Naive thymus-derived CD4-positive, alpha-beta T cell (primary cell): ENCODE results near the gene AK6. TPM values are rescaled to one million over a fixed set of nuclear protein-coding genes. Genes with fewer than 3 reads are reported as not detected.
A peak's percentile ranks its signal among the peaks of the same experiment; 100 is the strongest.
"Not testable (repeated sequence)": the region's sequence is repeated elsewhere in the genome, so short reads cannot be mapped to it uniquely, and the experiment has no call there.

ENCODE experiments used
- ATAC-seq: fragments of 150-1000 bp; cut with Tn5 transposase; 2 replicates; pipeline ENCODE4 v1.10.0; 2021; ENCODE audit warnings: mild to moderate bottlenecking, moderate library complexity
- CTCF ChIA-PET: fragments of 350-600 bp; sonication (Branson Sonifier 250); formaldehyde crosslinking; loops from one replicate; lab custom pipeline; 2021; ENCODE audit warnings: antibody characterized with exemption; lab: Charles Lee
- POLR2A ChIA-PET: fragments of 350-600 bp; sonication (Branson Sonifier 250); formaldehyde crosslinking; loops from one replicate; lab custom pipeline; 2021; ENCODE audit warnings: antibody characterized with exemption, inconsistent platforms; lab: Charles Lee
- DNase-seq, 9 donors: peaks; one replicate each; pipeline versions ENCODE4 v3.0.0 to v3.0.0-alpha.2; 2020 to 2022; ENCODE audit warnings: mixed read lengths in 1 of 9
- H3K27ac ChIP-seq: one replicate; pipeline ENCODE4 v1.7.0; 2013; ENCODE audit warnings: mild to moderate bottlenecking, low read depth, low read length, moderate library complexity
- H3K27me3 ChIP-seq, 2 donors: one replicate each; pipeline ENCODE4 v1.7.0; 2013; ENCODE audit warnings: low read length in 2 of 2, mild to moderate bottlenecking in 2 of 2, moderate library complexity in 2 of 2; ENCODE audit not compliant: control insufficient read depth in 2 of 2, insufficient read depth in 2 of 2
- H3K36me3 ChIP-seq, 3 experiments: 1 replicate in 2 of 3; 2 replicates in 1 of 3; pipeline ENCODE4 v1.7.0; 2013; ENCODE audit warnings: low read length in 3 of 3, mild to moderate bottlenecking in 3 of 3, moderate library complexity in 1 of 3; ENCODE audit not compliant: insufficient read depth in 3 of 3, control insufficient read depth in 2 of 3
- H3K4me1 ChIP-seq, 2 donors: one replicate each; pipeline ENCODE4 v1.7.0; 2013; ENCODE audit warnings: low read length in 2 of 2, mild to moderate bottlenecking in 2 of 2, moderate library complexity in 1 of 2; ENCODE audit not compliant: control insufficient read depth in 2 of 2, insufficient read depth in 2 of 2
- H3K4me3 ChIP-seq: 2 replicates; pipeline ENCODE4 v1.7.0; 2013; ENCODE audit warnings: mild to moderate bottlenecking, low read length
- H3K9me3 ChIP-seq, 3 experiments: 1 replicate in 2 of 3; 2 replicates in 1 of 3; pipeline ENCODE4 v1.7.0; 2013; ENCODE audit warnings: low read length in 3 of 3; ENCODE audit not compliant: control insufficient read depth in 2 of 3
- H3K27ac Mint-ChIP-seq, 9 donors: one replicate each; pipeline ENCODE4 v1.8.0; 2020 to 2022; ENCODE audit warnings: mixed read lengths in 9 of 9, mild to moderate bottlenecking in 8 of 9, moderate library complexity in 5 of 9, inconsistent platforms in 2 of 9
- H3K27me3 Mint-ChIP-seq, 5 donors: one replicate each; pipeline ENCODE4 v1.8.0; 2021 to 2022; ENCODE audit warnings: mixed read lengths in 5 of 5, mild to moderate bottlenecking in 1 of 5
- H3K36me3 Mint-ChIP-seq, 5 donors: one replicate each; pipeline ENCODE4 v1.8.0; 2020 to 2022; ENCODE audit warnings: mixed read lengths in 5 of 5, mild to moderate bottlenecking in 3 of 5, inconsistent platforms in 1 of 5
- H3K4me1 Mint-ChIP-seq, 7 donors: one replicate each; pipeline ENCODE4 v1.8.0; 2020 to 2022; ENCODE audit warnings: mixed read lengths in 7 of 7, mild to moderate bottlenecking in 3 of 7, inconsistent platforms in 1 of 7
- H3K4me3 Mint-ChIP-seq, 10 donors: one replicate each; pipeline ENCODE4 v1.8.0; 2020 to 2022; ENCODE audit warnings: mild to moderate bottlenecking in 10 of 10, mixed read lengths in 10 of 10, moderate library complexity in 6 of 10, inconsistent platforms in 2 of 10
- H3K9me3 Mint-ChIP-seq, 11 donors: one replicate each; pipeline ENCODE4 v1.8.0; 2020 to 2022; ENCODE audit warnings: mixed read lengths in 11 of 11, mild to moderate bottlenecking in 4 of 11, inconsistent platforms in 1 of 11, moderate library complexity in 1 of 11
- intact Hi-C, 2 donors: fragments of 100-400 bp; cut with micrococcal nuclease; formaldehyde crosslinking; loops; one replicate each; pipeline ENCODE4 v1.15.1; 2023
- polyA plus RNA-seq, 2 donors: library from polyadenylated mRNA; unstranded; fragments of 300-500 nt; fragmentation: Illumina TruSeq; gene quantifications; one replicate each; pipeline ENCODE4 v1.2.3, GENCODE V29; 2021
- total RNA-seq, 6 experiments: library from RNA in 5 of 6; stranded (reverse) in 5 of 6; gene quantifications; 1 replicate in 5 of 6; 2 replicates in 1 of 6; pipeline ENCODE4 v1.2.3 and lab custom pipeline; 2021 to 2026

Gene AK6
- total and polyA plus RNA-seq, 7 experiments from 2014 or later, result 12.4 to 76.6 (median 26.4) TPM

- Mint-ChIP-seq H3K36me3 (peaks cover 5 to 55% (median 30%) of the 10 kb centered on the region in 5 donors), H3K27me3 (no peaks in the 10 kb centered on the region), H3K4me1 (no peaks in the 10 kb centered on the region), H3K9me3 (peaks cover 0 to 4% (median 0%) of the 10 kb centered on the region in 11 donors), H3K27ac (no peak overlapping the region), H3K4me3 (no peak overlapping the region)
- H3K27ac ChIP-seq, result no peak overlapping the region
- peaks cover 0 to 33% (median 0%) of the 10 kb centered on the region in 3 experiments for H3K36me3 ChIP-seq
- ATAC-seq, result no peak
- intact Hi-C loops, result no loop called here
- no peaks in the 10 kb centered on the region for H3K27me3 ChIP-seq
- H3K4me1 ChIP-seq, result no peaks in the 10 kb centered on the region
- CTCF ChIA-PET, result no interaction called here
- no peak overlapping the region for H3K4me3 ChIP-seq
- POLR2A ChIA-PET, result no interaction called here
- no peaks in the 10 kb centered on the region for H3K9me3 ChIP-seq
- DNase-seq, result no peak
These were observed 35.5 kb upstream of the AK6 start for GRCh38 chr5:69404659-69405330.

GRCh38 chr5:69378376-69378775 is 9.1 kb upstream of the AK6 start:
- POLR2A ChIA-PET, result no interaction called here
- Histone ChIP-seq H3K4me3 (no peak overlapping the region), H3K36me3 (peaks cover 5 to 35% (median 8%) of the 10 kb centered on the region in 3 experiments), H3K27ac (no peak overlapping the region), H3K9me3 (no peaks in the 10 kb centered on the region), H3K27me3 (no peaks in the 10 kb centered on the region), H3K4me1 (no peaks in the 10 kb centered on the region)
- DNase-seq, result no peak
- intact Hi-C loops, result no loop called here
- Mint-ChIP-seq H3K27ac (no peak overlapping the region), H3K4me3 (no peak overlapping the region), H3K4me1 (no peaks in the 10 kb centered on the region), H3K36me3 (peaks cover 0 to 16% (median 3%) of the 10 kb centered on the region in 5 donors), H3K9me3 (no peaks in the 10 kb centered on the region), H3K27me3 (no peaks in the 10 kb centered on the region)
- CTCF ChIA-PET, result no interaction called here
- ATAC-seq, result no peak

- peaks cover 0 to 27% (median 8%) of the 10 kb centered on the region in 3 experiments for H3K36me3 ChIP-seq
- no peak for ATAC-seq
- CTCF ChIA-PET, result no interaction called here
These were observed 5.7 kb upstream of the AK6 start for GRCh38 chr5:69374911-69375446.

GRCh38 chr5:69372394-69372793 is 3.1 kb upstream of the AK6 start:
- no peak for ATAC-seq
- H3K4me3 Mint-ChIP-seq, result peak overlapping the region in 3 of 10 donors; percentile 5 to 27 (median 18)
- POLR2A ChIA-PET, result interaction anchor here (0.7 to 0.8 kb wide), 2 partner anchors 168 to 279 kb away, joined by 3 to 5 read pairs; partner anchors contain the start of gene SLC30A5
- no peak for DNase-seq
- peaks cover 15 to 43% (median 34%) of the 10 kb centered on the region in 7 donors for H3K4me1 Mint-ChIP-seq
- H3K4me1 ChIP-seq, result peaks cover 15 to 20% of the 10 kb centered on the region in 2 donors
- no peak overlapping the region for H3K27ac ChIP-seq
- intact Hi-C loops, result loop anchor here in 1 of 2 donors (5.0 kb wide), 1 partner anchor 1155 kb away; the partner anchor contains the start of gene PIK3R1
- H3K27me3 ChIP-seq, result no peaks in the 10 kb centered on the region
- H3K36me3 ChIP-seq, result peaks cover 0 to 19% (median 8%) of the 10 kb centered on the region in 3 experiments
- H3K36me3 Mint-ChIP-seq, result peaks cover 0 to 8% (median 5%) of the 10 kb centered on the region in 5 donors
- H3K9me3 Mint-ChIP-seq, result no peaks in the 10 kb centered on the region
- no peaks in the 10 kb centered on the region for H3K9me3 ChIP-seq
- H3K27me3 Mint-ChIP-seq, result no peaks in the 10 kb centered on the region
- CTCF ChIA-PET, result interaction anchor here (0.9 kb wide), 2 partner anchors 9 to 38 kb away, joined by 3 to 4 read pairs; no protein-coding TSS in a partner anchor
- H3K4me3 ChIP-seq, result no peak overlapping the region
- peak overlapping the region in 1 of 9 donors; percentile 20 for H3K27ac Mint-ChIP-seq

More at GRCh38 chr5:69374911-69375446, 5.7 kb upstream of the AK6 start:
- H3K36me3 Mint-ChIP-seq, result peaks cover 0 to 8% (median 3%) of the 10 kb centered on the region in 5 donors
- H3K9me3 Mint-ChIP-seq, result no peaks in the 10 kb centered on the region
- Histone ChIP-seq H3K4me3 (no peak overlapping the region), H3K4me1 (peaks cover 5 to 8% of the 10 kb centered on the region in 2 donors), H3K9me3 (no peaks in the 10 kb centered on the region), H3K27ac (no peak overlapping the region), H3K27me3 (no peaks in the 10 kb centered on the region)
- peak overlapping the region in 1 of 9 donors; percentile 29 for H3K27ac Mint-ChIP-seq
- H3K4me3 Mint-ChIP-seq, result no peak overlapping the region
- no peak for DNase-seq
- intact Hi-C loops, result loop anchor here in 1 of 2 donors (5.0 kb wide), 1 partner anchor 1158 kb away; the partner anchor contains the start of gene PIK3R1
- no peaks in the 10 kb centered on the region for H3K27me3 Mint-ChIP-seq
- peaks cover 7 to 28% (median 20%) of the 10 kb centered on the region in 7 donors for H3K4me1 Mint-ChIP-seq
- POLR2A ChIA-PET, result interaction anchor here (0.7 kb wide), 1 partner anchor 19 kb away, joined by 3 read pairs; no protein-coding TSS in a partner anchor

GRCh38 chr5:69370335-69370734 is 1.0 kb upstream of the AK6 start:
- CTCF ChIA-PET, result interaction anchor here (0.8 kb wide), 1 partner anchor 327 kb away, joined by 3 read pairs; no protein-coding TSS in a partner anchor

More at GRCh38 chr5:69370335-69370734, 1.0 kb upstream of the AK6 start:
- not testable (repeated sequence) for H3K9me3 ChIP-seq, H3K9me3 Mint-ChIP-seq, ATAC-seq, DNase-seq, H3K27me3 Mint-ChIP-seq, H3K27me3 ChIP-seq
- Mint-ChIP-seq H3K4me3 (peak overlapping the region; percentile 91 to 99 (median 94)), H3K4me1 (peaks cover 20 to 56% (median 45%) of the 10 kb centered on the region in 7 donors), H3K27ac (peak overlapping the region; percentile 95 to 100 (median 98)), H3K36me3 (peaks cover 3 to 11% (median 7%) of the 10 kb centered on the region in 5 donors)
- Histone ChIP-seq H3K27ac (peak overlapping the region; percentile 99), H3K4me3 (peak overlapping the region; percentile 97), H3K4me1 (peaks cover 15 to 20% of the 10 kb centered on the region in 2 donors), H3K36me3 (peaks cover 0 to 18% (median 0%) of the 10 kb centered on the region in 3 experiments)
- POLR2A ChIA-PET, result interaction anchor here (0.7 to 1.0 kb wide), 5 partner anchors 38 to 277 kb away, joined by 3 to 9 read pairs (median 3); partner anchors contain the start of genes CCDC125 and CCNB1
- intact Hi-C loops, result loop anchor here in 1 of 2 donors (5.0 kb wide), 1 partner anchor 1153 kb away; the partner anchor contains the start of gene PIK3R1
